ENCODE results near the gene ERC1.

Gene ERC1

GRCh38 chr12:1356285-1356684 is 365.3 kb downstream of the ERC1 start:
- DNase-seq (ENCODE audit: low spot score) = no peak

GRCh38 chr12:1357171-1357570 is 366.1 kb downstream of the ERC1 start:
- no peak for DNase-seq (ENCODE audit: low spot score)

- DNase-seq (ENCODE audit: low spot score) = no peak
Measured at GRCh38 chr12:1357711-1358110, 366.7 kb downstream of the ERC1 start.

- DNase-seq (ENCODE audit: low spot score) = no peak
Measured at GRCh38 chr12:1360441-1361210, 369.6 kb downstream of the ERC1 start.

- no peak for DNase-seq (ENCODE audit: low spot score)
Measured at GRCh38 chr12:1362143-1362662, 371.2 kb downstream of the ERC1 start.

- DNase-seq (ENCODE audit: low spot score) = no peak
Measured at GRCh38 chr12:1365703-1366102, 374.7 kb downstream of the ERC1 start.

- no peak for DNase-seq (ENCODE audit: low spot score)
Measured at GRCh38 chr12:1367331-1368291, 376.6 kb downstream of the ERC1 start.

GRCh38 chr12:1369460-1369859 is 378.4 kb downstream of the ERC1 start:
- DNase-seq (ENCODE audit: low spot score) = no peak

- DNase-seq (ENCODE audit: low spot score) = no peak
Measured at GRCh38 chr12:1369938-1370500, 379.0 kb downstream of the ERC1 start.

- no peak for DNase-seq (ENCODE audit: low spot score)
Measured at GRCh38 chr12:1373901-1374735, 383.1 kb downstream of the ERC1 start.

- no peak for DNase-seq (ENCODE audit: low spot score)
Measured at GRCh38 chr12:1375323-1375722, 384.3 kb downstream of the ERC1 start.

- DNase-seq (ENCODE audit: low spot score) = no peak
Measured at GRCh38 chr12:1377117-1377516, 386.1 kb downstream of the ERC1 start.

- no peak for DNase-seq (ENCODE audit: low spot score)
Measured at GRCh38 chr12:1377681-1378080, 386.7 kb downstream of the ERC1 start.

- no peak for DNase-seq (ENCODE audit: low spot score)
Measured at GRCh38 chr12:1380171-1380851, 389.3 kb downstream of the ERC1 start.

- DNase-seq (ENCODE audit: low spot score) = no peak
Measured at GRCh38 chr12:1382151-1382550, 391.1 kb downstream of the ERC1 start.

- DNase-seq (ENCODE audit: low spot score) = no peak
Measured at GRCh38 chr12:1382826-1383225, 391.8 kb downstream of the ERC1 start.

- no peak for DNase-seq (ENCODE audit: low spot score)
Measured at GRCh38 chr12:1383758-1384157, 392.7 kb downstream of the ERC1 start.

- no peak for DNase-seq (ENCODE audit: low spot score)
Measured at GRCh38 chr12:1384910-1385309, 393.9 kb downstream of the ERC1 start.

GRCh38 chr12:1391722-1392121 is 400.7 kb downstream of the ERC1 start:
- DNase-seq (ENCODE audit: low spot score) = no peak

- DNase-seq (ENCODE audit: low spot score) = no peak
Measured at GRCh38 chr12:1395421-1395955, 404.5 kb downstream of the ERC1 start.

- peak; percentile 13 for DNase-seq (ENCODE audit: low spot score)
Measured at GRCh38 chr12:1398673-1399072, 407.6 kb downstream of the ERC1 start.

Measured in NAMALWA (cell line).